AG09309 (cell line): ENCODE results near the gene EGFR.

Experiments
- DNase-seq: peaks from one replicate; pipeline ENCODE4 v3.0.0-alpha.2; 2010; ENCODE audit warnings: low read depth
- H3K4me3 ChIP-seq: 2 replicates; pipeline ENCODE4 v1.5.1; 2011; ENCODE audit warnings: mild to moderate bottlenecking, low read depth, low read length, moderate library complexity; ENCODE audit not compliant: control insufficient read depth
- TF ChIP-seq, protein P1 (sequence below): IDR thresholded peaks from 2 replicates; pipeline ENCODE4 v1.5.1; 2011; ENCODE audit warnings: mild to moderate bottlenecking, low read depth, low read length, inconsistent platforms; ENCODE audit not compliant: insufficient read depth, control insufficient read depth; ENCODE audit errors: missing control alignments

Gene EGFR

DNA sequence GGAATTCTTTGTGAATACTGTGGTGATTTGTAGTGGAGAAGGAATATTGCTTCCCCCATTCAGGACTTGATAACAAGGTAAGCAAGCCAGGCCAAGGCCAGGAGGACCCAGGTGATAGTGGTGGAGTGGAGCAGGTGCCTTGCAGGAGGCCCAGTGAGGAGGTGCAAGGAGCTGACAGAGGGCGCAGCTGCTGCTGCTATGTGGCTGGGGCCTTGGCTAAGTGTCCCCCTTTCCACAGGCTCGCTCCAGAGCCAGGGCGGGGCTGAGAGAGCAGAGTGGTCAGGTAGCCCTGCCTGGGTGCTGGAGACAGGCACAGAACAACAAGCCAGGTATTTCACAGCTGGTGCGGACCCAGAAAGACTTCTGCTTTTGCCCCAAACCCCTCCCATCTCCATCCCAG is 162.9 kb downstream of the EGFR start:
- TF ChIP-seq, protein P1, sequence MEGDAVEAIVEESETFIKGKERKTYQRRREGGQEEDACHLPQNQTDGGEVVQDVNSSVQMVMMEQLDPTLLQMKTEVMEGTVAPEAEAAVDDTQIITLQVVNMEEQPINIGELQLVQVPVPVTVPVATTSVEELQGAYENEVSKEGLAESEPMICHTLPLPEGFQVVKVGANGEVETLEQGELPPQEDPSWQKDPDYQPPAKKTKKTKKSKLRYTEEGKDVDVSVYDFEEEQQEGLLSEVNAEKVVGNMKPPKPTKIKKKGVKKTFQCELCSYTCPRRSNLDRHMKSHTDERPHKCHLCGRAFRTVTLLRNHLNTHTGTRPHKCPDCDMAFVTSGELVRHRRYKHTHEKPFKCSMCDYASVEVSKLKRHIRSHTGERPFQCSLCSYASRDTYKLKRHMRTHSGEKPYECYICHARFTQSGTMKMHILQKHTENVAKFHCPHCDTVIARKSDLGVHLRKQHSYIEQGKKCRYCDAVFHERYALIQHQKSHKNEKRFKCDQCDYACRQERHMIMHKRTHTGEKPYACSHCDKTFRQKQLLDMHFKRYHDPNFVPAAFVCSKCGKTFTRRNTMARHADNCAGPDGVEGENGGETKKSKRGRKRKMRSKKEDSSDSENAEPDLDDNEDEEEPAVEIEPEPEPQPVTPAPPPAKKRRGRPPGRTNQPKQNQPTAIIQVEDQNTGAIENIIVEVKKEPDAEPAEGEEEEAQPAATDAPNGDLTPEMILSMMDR: no peak
- no peak for DNase-seq
- H3K4me3 ChIP-seq: no peak overlapping the region

DNA sequence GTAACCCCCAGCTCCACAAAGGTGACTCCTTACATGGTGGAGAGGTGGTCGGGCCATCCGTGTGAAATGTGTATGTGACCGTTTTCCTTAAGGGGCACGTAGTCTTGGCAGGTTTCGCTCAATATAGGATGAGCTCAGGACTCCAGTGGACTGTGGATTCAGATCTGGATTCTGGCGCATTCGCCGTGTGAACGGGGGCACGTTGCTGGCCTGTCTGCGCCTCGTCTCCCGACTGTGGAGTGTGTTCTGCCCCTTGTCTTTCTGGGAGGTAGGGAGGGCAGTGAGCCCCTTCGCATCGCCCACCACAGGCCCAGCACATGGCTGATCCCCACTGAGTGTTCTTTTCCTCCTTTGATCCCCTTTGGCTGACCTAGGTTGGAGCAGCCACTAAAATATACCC is 165.1 kb downstream of the EGFR start:
- no peak overlapping the region for H3K4me3 ChIP-seq
- TF ChIP-seq, protein P1: no peak
- DNase-seq: no peak

- TF ChIP-seq, protein P1: no peak
- no peak overlapping the region for H3K4me3 ChIP-seq
- no peak for DNase-seq
Observed at GRCh38 chr7:55185321-55185802, 166.5 kb downstream of the EGFR start.

DNA sequence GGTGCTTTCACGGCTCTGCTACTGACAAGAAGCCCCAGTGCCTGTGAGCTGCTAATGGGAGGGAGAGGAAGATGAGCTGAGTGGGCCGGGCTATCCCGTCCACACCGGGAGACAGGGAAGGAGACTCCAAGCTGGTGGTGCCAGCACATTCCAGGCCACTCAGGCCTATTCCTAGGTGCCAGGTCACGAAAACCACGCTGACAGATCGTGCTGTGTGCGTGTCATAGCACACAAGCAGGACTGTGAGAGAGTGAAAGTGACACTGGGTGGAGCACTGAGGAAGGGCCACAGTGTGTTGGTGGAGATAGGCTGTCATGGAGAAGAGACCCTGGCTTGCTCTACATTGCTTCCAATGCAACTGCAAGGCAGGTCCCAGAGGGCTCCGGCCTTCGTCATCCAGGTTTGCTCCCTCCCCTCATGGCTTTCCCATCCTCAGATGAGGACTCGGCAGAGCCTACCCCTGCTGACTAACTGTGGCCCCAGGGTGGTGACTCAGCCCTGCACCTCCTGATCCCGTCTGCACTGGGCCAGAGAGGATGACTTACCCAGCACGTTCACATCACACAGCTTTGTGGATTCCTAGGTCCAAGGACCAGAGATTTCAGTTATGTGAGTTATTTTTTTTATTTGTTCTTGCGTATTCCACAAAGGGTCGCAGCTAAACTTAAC is 167.3 kb downstream of the EGFR start:
- peak; percentile 75 for DNase-seq
- TF ChIP-seq, protein P1: no peak
- H3K4me3 ChIP-seq: no peak overlapping the region

DNA sequence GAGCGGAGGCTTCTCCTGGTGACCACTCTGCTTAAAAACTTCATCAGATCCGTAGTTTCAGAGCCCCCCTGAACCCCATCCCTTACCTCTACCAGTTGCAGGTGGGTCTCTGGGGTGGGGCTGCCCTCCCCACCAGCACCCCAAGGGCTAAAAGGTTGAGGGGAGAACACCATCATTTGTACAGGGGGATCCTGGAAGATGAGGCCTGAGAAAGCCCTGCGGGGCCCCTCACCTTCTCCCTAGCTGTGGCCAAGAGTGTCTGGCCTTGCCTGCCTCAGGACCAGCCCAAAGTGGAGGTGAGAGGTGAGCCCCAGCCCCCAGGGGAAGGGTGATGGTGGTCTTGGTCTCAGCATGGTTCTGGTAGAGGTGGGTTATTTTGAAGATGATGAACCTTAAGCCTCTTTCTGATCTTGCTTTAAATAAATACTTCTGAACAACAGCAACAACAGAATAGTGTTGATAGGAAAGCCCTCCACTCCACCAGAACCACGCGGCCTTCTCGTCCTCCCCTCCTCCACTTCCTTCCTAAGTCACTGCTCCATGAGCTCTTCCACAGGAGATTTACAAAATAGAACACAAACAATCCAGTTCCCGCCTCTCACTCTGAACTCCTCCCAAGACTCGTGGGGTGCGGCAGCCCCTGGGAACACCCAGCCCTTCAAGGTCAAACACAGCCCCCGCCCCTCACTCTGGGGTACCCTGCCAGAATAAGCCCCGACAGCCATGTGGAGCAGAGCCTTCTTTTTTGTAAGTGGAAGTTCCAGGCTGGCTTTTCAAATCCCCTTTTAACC is 169.1 kb downstream of the EGFR start:
- TF ChIP-seq, protein P1: no peak
- no peak overlapping the region for H3K4me3 ChIP-seq
- DNase-seq: no peak

GRCh38 chr7:55188590-55189138 is 169.8 kb downstream of the EGFR start:
- TF ChIP-seq, protein P1: no peak
- H3K4me3 ChIP-seq: no peak overlapping the region

More at GRCh38 chr7:55188590-55189138, 169.8 kb downstream of the EGFR start:
- DNase-seq: no peak
